Lower leg skin (tissue), 4 donors: ENCODE measurements around the gene MAPK12. TPM values are rescaled to one million over a fixed set of nuclear protein-coding genes. Genes with fewer than 3 reads are reported as not detected.

Experiments
- DNase-seq, 2 donors: peaks; one replicate each; pipeline ENCODE4 v3.0.0-alpha.2; 2019; ENCODE audit warnings: low spot score in 2 of 2
- H3K4me3 ChIP-seq: fragments of 200-600 bp; sonication (generic); 2 replicates; pipeline ENCODE4 v1.5.1; 2017; ENCODE audit warnings: mild to moderate bottlenecking, low read depth; ENCODE audit not compliant: poor library complexity, severe bottlenecking
- CTCF ChIP-seq, 3 donors: fragments of 450-650 bp; IDR thresholded peaks; one replicate each; pipeline ENCODE4 v1.5.1; 2016; ENCODE audit warnings: antibody characterized with exemption in 3 of 3, mild to moderate bottlenecking in 3 of 3, moderate library complexity in 2 of 3
- POLR2A ChIP-seq, 2 donors: fragments of 450-650 bp; IDR thresholded peaks; one replicate each; pipeline ENCODE4 v1.6.1; 2016 to 2017; ENCODE audit warnings: antibody characterized with exemption in 2 of 2, mild to moderate bottlenecking in 1 of 2, moderate library complexity in 1 of 2
- WGBS, 2 donors: methylation state at CpG; one replicate each; pipeline ENCODE4 v1.1.5; 2018; 5-methylcytosine and 5-hydroxymethylcytosine counted together
- intact Hi-C: fragments of 100-400 bp; cut with DNase I; formaldehyde crosslinking; loops from one replicate; pipeline ENCODE4 v1.15.0; 2023; ENCODE audit warnings: low total_unique reads
- total RNA-seq, 4 donors: library from RNA; depleted of rRNA; stranded (reverse); fragments of >200 nt; gene quantifications; one replicate each; pipeline ENCODE4 v1.1.0, GENCODE V29; 2016

Gene MAPK12
- total RNA-seq, 4 donors from 2014 or later = 0.99 to 3.5 (median 1.8) TPM

DNA sequence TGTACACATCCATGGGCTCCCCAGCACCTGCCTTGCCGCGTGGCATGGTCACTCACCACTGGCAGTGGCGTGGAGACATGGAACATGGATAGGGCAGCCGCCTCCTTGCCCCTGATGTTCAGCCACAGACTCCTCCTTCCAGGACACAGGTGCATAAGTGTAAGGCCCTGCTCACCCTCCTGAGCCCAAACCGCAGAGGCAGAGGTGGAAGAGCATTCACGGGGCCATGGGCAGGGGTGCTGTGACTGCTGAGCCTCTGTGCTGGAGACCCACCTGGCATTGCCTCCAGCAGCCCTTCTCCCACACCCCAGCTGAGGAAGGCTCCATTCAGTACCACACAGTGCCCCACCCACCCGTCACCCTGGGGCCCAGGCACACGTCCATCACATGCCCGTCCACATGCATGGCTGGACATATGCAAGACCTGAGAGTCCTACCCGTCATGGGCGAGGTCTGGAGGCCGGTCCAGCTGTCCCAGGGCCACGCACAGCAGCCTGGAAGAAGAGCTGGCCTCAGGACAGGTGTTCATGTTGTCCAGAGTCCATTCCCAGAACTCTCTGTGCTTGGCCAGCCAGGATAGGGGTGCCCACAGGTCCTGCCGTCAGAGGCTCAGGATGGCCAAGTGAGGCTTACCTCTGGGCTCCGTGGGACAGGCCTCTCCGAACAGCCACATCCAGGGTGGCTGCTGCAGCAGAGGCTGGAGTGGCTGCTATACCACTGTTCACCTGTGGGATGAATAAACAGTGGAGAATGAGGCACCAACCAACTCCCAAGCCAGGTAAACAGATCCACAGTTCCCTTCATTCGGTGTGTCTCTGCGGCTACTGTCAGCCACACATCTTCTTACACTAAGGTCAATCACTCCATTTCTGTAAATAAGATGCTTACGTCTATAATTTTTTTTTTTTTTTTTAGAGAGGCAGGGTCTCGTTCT is 15.0 kb downstream of the MAPK12 start:
- intact Hi-C loops = no loop called here
- DNase-seq = no peak
- no peak overlapping the region for H3K4me3 ChIP-seq
- WGBS, 2 donors = 75 to 81% methylated on average over 16 to 20 of the region's 20 CpGs
- no peak for TF ChIP-seq POLR2A (IDR thresholded peaks at IDR 0.05)
- no peak for TF ChIP-seq CTCF (IDR thresholded peaks at IDR 0.05)

DNA sequence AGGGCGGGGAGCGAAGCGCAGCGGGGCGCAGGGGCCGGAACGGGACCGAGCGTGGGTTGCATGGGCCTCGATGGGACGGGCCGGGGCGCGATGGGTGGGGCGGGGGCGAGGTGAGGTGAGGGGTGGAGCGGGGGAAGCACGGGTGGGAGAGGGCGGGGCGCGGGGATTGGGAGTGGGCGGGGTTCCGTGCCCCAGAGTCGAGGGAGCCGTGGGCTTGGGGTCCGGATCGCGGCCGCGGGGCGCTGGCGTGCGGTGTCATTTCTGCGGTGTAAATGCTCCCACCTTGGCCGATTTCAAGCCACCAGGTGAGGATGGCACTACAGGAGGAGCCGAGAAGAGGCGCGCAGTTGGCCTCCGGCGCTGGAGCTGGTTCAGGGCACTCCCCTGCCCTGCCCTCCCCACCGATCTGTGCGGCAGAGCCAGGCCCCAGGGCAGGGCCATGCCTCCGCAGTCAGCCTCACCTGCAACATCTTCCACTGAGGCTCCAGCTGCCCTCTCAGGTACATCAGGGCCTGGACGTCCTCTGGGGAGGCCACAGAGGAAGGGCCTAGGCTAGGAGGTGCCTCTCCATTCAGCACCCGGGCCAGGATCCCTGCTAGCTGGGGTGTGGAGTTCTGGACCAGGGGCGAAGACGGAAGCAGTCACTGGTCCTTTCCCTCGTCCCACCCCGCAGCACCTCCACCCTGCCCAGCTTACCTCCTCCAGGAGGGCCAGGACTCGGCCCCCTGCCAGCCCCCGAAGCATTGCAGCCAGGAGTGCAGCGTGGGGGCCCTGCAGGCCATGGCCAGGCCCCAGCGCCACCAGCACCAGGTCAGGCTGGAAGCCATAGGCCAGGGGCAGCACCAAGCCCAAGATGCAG is 16.0 kb downstream of the MAPK12 start:
- peak overlapping the region; percentile 84 for H3K4me3 ChIP-seq
- WGBS, 2 donors = 13 to 21% methylated on average over 12 to 26 of the region's 53 CpGs
- intact Hi-C loops = no loop called here
- no peak for DNase-seq
- TF ChIP-seq POLR2A (IDR thresholded peaks at IDR 0.05) = no peak
- no peak for TF ChIP-seq CTCF (IDR thresholded peaks at IDR 0.05)

GRCh38 chr22:50244420-50245213 is 16.9 kb downstream of the MAPK12 start, which contains the start of gene TUBGCP6:
TUBGCP6 (minus strand) TSS chr22:50245023; CDS start chr22:50244459, 564 bp downstream.
- WGBS, 2 donors = 0 to 1% methylated on average over 41 to 48 of the region's 76 CpGs
- H3K4me3 ChIP-seq = peak within 1 kb of the TSS; percentile 84
- intact Hi-C loops = no loop called here
- TF ChIP-seq POLR2A (IDR thresholded peaks at IDR 0.05) (peak in 1 of 2 donors; percentile 32), CTCF (IDR thresholded peaks at IDR 0.05) (no peak)
- DNase-seq = peak; percentile 92 to 99

GRCh38 chr22:50243685-50244419 is 17.6 kb downstream of the MAPK12 start:
- intact Hi-C loops = no loop called here
- TF ChIP-seq POLR2A (IDR thresholded peaks at IDR 0.05) (no peak), CTCF (IDR thresholded peaks at IDR 0.05) (no peak)
- peak overlapping the region; percentile 84 for H3K4me3 ChIP-seq
- WGBS, 2 donors = 19 to 23% methylated on average over 27 of the region's 27 CpGs
- DNase-seq = no peak
